VCaP (cell line): ENCODE measurements around the gene THG1L.

Source experiments
- H3K27ac ChIP-seq: fragments of 450-650 bp; 2 replicates; pipeline ENCODE4 v1.5.1; 2017
- TF ChIP-seq, protein P1 (sequence below): fragments of 450-650 bp; conservative IDR thresholded peaks from 2 replicates; pipeline ENCODE4 v1.5.1; 2017; ENCODE audit warnings: mild to moderate bottlenecking, moderate library complexity

The THG1L gene

DNA sequence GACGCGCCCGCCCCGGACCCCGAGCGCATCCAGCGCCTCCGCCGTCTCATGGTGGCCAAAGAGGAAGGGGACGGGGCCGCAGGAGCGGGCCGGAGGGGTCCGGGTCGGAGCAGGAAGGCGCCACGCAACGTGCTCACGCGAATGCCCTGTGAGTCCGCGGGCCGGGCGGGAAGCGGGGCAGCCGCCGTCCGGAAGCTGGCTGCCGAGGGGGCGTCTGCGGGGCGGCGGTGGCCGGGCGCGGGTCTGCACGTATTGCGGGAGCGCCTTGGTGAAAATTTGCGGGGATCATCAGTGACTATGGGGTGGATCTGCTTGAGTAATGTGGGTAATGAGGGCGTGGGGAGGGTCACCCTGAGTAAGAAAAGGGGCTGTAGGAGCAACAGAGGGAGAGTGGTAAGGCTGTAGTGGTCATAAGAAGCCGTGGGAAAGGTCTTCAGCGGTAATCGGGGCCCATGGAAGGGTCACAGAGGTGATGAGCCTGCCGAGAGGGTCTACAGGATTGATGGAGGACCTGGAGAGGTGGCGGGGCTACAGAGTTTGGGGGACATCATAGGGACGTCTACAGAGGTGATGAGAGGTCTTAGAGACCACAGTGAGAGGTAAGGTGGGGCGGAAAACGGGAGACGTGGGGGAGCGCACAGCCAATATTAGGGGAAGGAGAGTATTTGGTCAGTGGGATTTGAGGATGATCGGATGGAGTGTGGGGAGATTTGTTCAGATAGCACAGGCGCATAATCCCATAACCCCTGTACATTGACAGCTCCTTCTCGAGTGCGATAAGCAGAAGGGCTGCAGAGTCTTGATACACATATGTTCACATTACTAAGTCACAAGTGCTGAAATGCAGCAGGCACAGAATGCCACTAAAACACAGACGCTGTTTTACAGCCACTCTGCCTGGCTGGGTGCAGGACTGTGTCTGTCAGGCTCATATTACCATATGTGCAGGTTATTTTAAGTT lies 13.1 kb downstream of the THG1L start:
- peak overlapping the region; percentile 77 for H3K27ac ChIP-seq
- TF ChIP-seq, protein P1, sequence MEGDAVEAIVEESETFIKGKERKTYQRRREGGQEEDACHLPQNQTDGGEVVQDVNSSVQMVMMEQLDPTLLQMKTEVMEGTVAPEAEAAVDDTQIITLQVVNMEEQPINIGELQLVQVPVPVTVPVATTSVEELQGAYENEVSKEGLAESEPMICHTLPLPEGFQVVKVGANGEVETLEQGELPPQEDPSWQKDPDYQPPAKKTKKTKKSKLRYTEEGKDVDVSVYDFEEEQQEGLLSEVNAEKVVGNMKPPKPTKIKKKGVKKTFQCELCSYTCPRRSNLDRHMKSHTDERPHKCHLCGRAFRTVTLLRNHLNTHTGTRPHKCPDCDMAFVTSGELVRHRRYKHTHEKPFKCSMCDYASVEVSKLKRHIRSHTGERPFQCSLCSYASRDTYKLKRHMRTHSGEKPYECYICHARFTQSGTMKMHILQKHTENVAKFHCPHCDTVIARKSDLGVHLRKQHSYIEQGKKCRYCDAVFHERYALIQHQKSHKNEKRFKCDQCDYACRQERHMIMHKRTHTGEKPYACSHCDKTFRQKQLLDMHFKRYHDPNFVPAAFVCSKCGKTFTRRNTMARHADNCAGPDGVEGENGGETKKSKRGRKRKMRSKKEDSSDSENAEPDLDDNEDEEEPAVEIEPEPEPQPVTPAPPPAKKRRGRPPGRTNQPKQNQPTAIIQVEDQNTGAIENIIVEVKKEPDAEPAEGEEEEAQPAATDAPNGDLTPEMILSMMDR, result no peak

- peak overlapping the region; percentile 77 for H3K27ac ChIP-seq
- TF ChIP-seq, protein P1, result no peak
These were observed 13.8 kb downstream of the THG1L start for GRCh38 chr5:157745041-157745456.

DNA sequence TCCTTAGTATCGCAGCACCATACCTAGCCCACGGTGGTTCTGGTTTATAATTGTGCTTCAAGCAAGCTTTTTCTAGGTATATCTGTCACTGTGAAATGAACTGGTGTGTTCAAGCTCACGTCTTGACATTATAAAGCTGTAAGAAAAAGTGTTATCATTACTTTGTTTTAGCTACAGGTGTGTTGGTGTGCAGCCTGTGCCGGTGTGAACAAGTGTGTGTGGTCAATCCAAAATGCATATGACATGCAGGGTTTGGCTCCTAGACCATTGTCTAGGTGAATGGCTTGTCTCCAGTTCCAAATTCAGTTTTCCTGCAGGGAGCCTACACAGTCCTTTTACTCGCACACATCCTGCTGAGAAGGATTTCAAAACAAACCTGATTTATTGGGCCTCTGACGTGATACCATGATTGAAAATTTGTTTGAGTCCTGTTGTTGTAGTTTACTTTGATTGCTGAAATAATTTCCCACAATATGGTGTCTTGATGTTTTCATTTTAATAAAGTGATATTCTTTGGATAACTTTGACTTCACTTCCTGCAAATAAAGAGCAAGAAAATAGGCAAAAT lies 16.0 kb downstream of the THG1L start:
- TF ChIP-seq, protein P1, result no peak
- H3K27ac ChIP-seq, result no peak overlapping the region

DNA sequence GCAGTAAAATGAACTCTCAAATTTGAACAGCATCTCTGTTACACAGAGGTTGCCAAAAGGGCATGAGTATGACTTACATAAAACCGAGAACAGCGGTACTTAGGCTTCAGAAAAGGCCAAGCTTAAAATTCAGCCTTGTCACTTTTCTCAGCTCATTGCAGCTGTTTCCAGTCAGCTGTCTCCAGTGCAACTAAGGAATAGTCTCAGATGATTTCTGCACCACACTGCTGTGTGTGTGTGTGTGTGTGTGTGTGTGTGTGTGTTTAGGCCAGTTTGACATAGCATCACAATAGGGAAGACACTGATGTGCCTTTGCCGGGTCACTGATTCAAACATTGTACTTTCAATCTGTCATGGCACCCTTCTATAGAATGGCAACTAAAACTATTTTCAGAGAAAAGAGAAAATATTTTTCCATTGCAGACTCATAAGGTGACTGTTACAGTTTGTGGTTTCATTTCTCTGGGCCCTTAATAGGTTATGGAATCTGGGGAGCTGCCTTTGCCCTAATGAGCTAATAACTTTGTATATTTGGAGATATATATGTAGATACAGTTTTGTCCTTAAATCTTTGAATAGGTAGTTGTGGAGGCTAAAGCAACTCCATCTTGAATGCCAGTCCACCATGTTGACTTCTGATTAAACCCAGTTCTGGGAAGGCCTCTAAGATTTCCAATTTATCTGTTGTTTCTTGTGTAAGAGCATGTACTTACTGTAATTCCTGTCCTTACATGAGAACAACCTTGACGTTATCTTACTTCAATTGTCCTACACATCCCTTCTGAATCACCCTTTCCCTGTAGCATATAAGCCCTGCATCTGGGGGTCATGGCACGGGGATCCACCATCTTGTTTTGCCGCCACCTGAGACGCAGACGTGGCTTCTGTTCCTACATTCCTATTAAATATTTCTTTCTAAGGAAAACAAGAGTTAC lies 16.8 kb downstream of the THG1L start:
- H3K27ac ChIP-seq, result no peak overlapping the region
- TF ChIP-seq, protein P1, result no peak

- no peak overlapping the region for H3K27ac ChIP-seq
- TF ChIP-seq, protein P1, result no peak
These were observed 17.7 kb downstream of the THG1L start for GRCh38 chr5:157748760-157749461.

- TF ChIP-seq, protein P1, result no peak
- no peak overlapping the region for H3K27ac ChIP-seq
These were observed 18.2 kb downstream of the THG1L start for GRCh38 chr5:157749462-157749799.
